A549 (cell line): ENCODE data around the gene SLC6A5. TPM values are rescaled to one million over a fixed set of nuclear protein-coding genes. Genes with fewer than 3 reads are reported as not detected.

Experiments
- ATAC-seq, 2 experiments: fragments of 200-7000 bp in 1 of 2; fragments of >200 bp in 1 of 2; cut with Nextera tagmentation in 1 of 2; cut with Tn5 transposase in 1 of 2; 3 replicates each; pipeline versions ENCODE4 v1.8.0 to v1.9.1; 2018 to 2020; ENCODE audit warnings: mild to moderate bottlenecking in 1 of 2, moderate library complexity in 1 of 2
- CTCF ChIA-PET: fragments of 300-600 bp; sonication (Branson Sonifier 250); formaldehyde crosslinking; extraction: SDS; loops from one replicate; lab custom pipeline; 2021; ENCODE audit warnings: antibody characterized with exemption, inconsistent platforms; lab: Yijun Ruan, JAX
- POLR2A ChIA-PET: fragments of 350-600 bp; formaldehyde crosslinking; extraction: SDS; loops from one replicate; lab custom pipeline; 2021; ENCODE audit warnings: antibody characterized with exemption, inconsistent platforms; lab: Yijun Ruan, JAX
- DNase-seq, 2 experiments: peaks; one replicate each; pipeline versions ENCODE4 v3.0.0 to v3.0.0-alpha.2; 2011 to 2016; ENCODE audit warnings: low read depth in 1 of 2, low spot score in 1 of 2
- FAIRE-seq: peaks from 2 replicates; lab custom pipeline; 2011; peaks lifted over from hg19 to GRCh38; lab: Jason Lieb, UNC
- H3K27ac ChIP-seq, 2 experiments: fragments of >200 bp; sonication (Bioruptor Twin); formaldehyde crosslinking; 3 replicates each; pipeline ENCODE4 v1.5.1; 2016 to 2017
- H3K4me1 ChIP-seq: fragments of >200 bp; sonication (Bioruptor Twin); formaldehyde crosslinking; 3 replicates; pipeline ENCODE4 v1.6.1; 2016
- H3K4me2 ChIP-seq: fragments of >200 bp; sonication (Bioruptor Twin); formaldehyde crosslinking; 3 replicates; pipeline ENCODE4 v1.6.1; 2016
- H3K4me3 ChIP-seq: fragments of >200 bp; sonication (Bioruptor Twin); formaldehyde crosslinking; 3 replicates; pipeline ENCODE4 v1.5.1; 2016
- H3K9me3 ChIP-seq: fragments of >200 bp; sonication (Bioruptor Twin); formaldehyde crosslinking; 3 replicates; pipeline ENCODE4 v1.6.1; 2016
- CBX2 ChIP-seq: fragments of 200-600 bp; sonication (generic); IDR thresholded peaks from 2 replicates; pipeline ENCODE4 v1.6.1; 2016; ENCODE audit warnings: low read depth, mild to moderate bottlenecking, borderline replicate concordance
- CBX8 ChIP-seq: fragments of 200-600 bp; sonication (generic); IDR thresholded peaks from 2 replicates; pipeline ENCODE4 v1.6.1; 2016
- CHD2 ChIP-seq: fragments of 150-350 bp; IDR thresholded peaks from 2 replicates; pipeline ENCODE4 v1.6.1; 2014; ENCODE audit warnings: low read length; ENCODE audit not compliant: partially characterized antibody
- EHMT2 ChIP-seq: fragments of 200-600 bp; sonication (generic); IDR thresholded peaks from 2 replicates; pipeline ENCODE4 v1.6.1; 2016; ENCODE audit warnings: antibody characterized with exemption, low read depth, mild to moderate bottlenecking, moderate library complexity
- EP300 ChIP-seq, 2 experiments: fragments of >200 bp; sonication (Bioruptor Twin); formaldehyde crosslinking; IDR thresholded peaks; 2 replicates in 1 of 2; 3 replicates in 1 of 2; pipeline ENCODE4 v1.6.1; 2016 to 2017
- FOSL2 ChIP-seq, 2 experiments: fragments of 450-650 bp in 1 of 2; fragments of >200 bp in 1 of 2; sonication (Bioruptor Twin) in 1 of 2; formaldehyde crosslinking; IDR thresholded peaks; 2 replicates each; pipeline versions ENCODE4 v1.5.0 to v1.6.1; 2016 to 2020; ENCODE audit warnings: mild to moderate bottlenecking in 1 of 2, moderate library complexity in 1 of 2
- GATA3 ChIP-seq: IDR thresholded peaks from 2 replicates; pipeline ENCODE4 v1.6.1; 2012; ENCODE audit warnings: borderline replicate concordance
- HEYL ChIP-seq: fragments of 250-450 bp; sonication (Bioruptor Pico); IDR thresholded peaks from 2 replicates; pipeline ENCODE4 v1.8.0; 2021; ENCODE audit warnings: mild to moderate bottlenecking, moderate library complexity
- JUN ChIP-seq, 2 experiments: fragments of >200 bp; sonication (Bioruptor Twin); formaldehyde crosslinking; IDR thresholded peaks; 2 replicates in 1 of 2; 3 replicates in 1 of 2; pipeline ENCODE4 v1.6.1; 2016 to 2017
- KDM5A ChIP-seq: fragments of 200-600 bp; sonication (generic); IDR thresholded peaks from 2 replicates; pipeline ENCODE4 v1.6.1; 2016; ENCODE audit warnings: antibody characterized with exemption, mild to moderate bottlenecking
- MAFK ChIP-seq: fragments of 450-650 bp; IDR thresholded peaks from 2 replicates; pipeline ENCODE4 v1.6.1; 2014; ENCODE audit not compliant: partially characterized antibody
- MAZ ChIP-seq: fragments of 150-350 bp; IDR thresholded peaks from 2 replicates; pipeline ENCODE4 v1.6.1; 2014; ENCODE audit warnings: antibody characterized with exemption, low read depth, low read length, borderline replicate concordance
- NPAS2 ChIP-seq: fragments of 250-450 bp; sonication (Bioruptor Pico); IDR thresholded peaks from 2 replicates; pipeline ENCODE4 v1.8.0; 2022; ENCODE audit warnings: mild to moderate bottlenecking, moderate library complexity, borderline replicate concordance
- PHF8 ChIP-seq: fragments of 200-600 bp; sonication (generic); IDR thresholded peaks from 2 replicates; pipeline ENCODE4 v1.6.1; 2016; ENCODE audit warnings: low read depth, mild to moderate bottlenecking, antibody characterized with exemption, moderate library complexity, borderline replicate concordance
- POLR2AphosphoS2 ChIP-seq: conservative IDR thresholded peaks from 2 replicates; pipeline ENCODE4 v1.6.1; 2012; ENCODE audit warnings: low read length, improper control_type of control experiment, inconsistent platforms
- RFX5 ChIP-seq: fragments of 450-650 bp; IDR thresholded peaks from 2 replicates; pipeline ENCODE4 v1.7.1; 2014; ENCODE audit warnings: antibody characterized with exemption, mild to moderate bottlenecking, moderate library complexity
- SREBF2 ChIP-seq: fragments of 450-650 bp; IDR thresholded peaks from 2 replicates; pipeline ENCODE4 v1.6.1; 2014; ENCODE audit warnings: mild to moderate bottlenecking, moderate library complexity
- TFCP2L1 ChIP-seq: fragments of 250-450 bp; sonication (Bioruptor Pico); IDR thresholded peaks from 2 replicates; pipeline ENCODE4 v1.5.0; 2021; ENCODE audit warnings: mild to moderate bottlenecking
- ZFP36 ChIP-seq: fragments of 450-650 bp; IDR thresholded peaks from 2 replicates; pipeline ENCODE4 v1.6.1; 2014; ENCODE audit warnings: borderline replicate concordance; ENCODE audit not compliant: partially characterized antibody
- ZNF302 ChIP-seq: fragments of 250-450 bp; sonication (Bioruptor Pico); IDR thresholded peaks from 2 replicates; pipeline ENCODE4 v1.9.0; 2021; ENCODE audit warnings: inconsistent platforms, mild to moderate bottlenecking, moderate library complexity
- WGBS: methylation state at CpG from one replicate; pipeline ENCODE4 v1.1.6; 2017; ENCODE audit errors: missing lambda C conversion rate; 5-methylcytosine and 5-hydroxymethylcytosine counted together
- polyA plus RNA-seq, 4 experiments: library from polyadenylated mRNA; depleted of rRNA in 3 of 4; stranded (reverse); fragments of >200 nt; fragmentation: RNase III in 1 of 4; extraction: RNeasy Plus Mini Kit Qiagen cat#74134 plus additional on column Dnase treatment in 1 of 4; gene quantifications; 2 replicates in 3 of 4; 3 replicates in 1 of 4; pipeline ENCODE4 v1.2.3, GENCODE V29; 2011 to 2017
- TF ChIP-seq, protein P1 (sequence below): fragments of 250-450 bp; sonication (Bioruptor Pico); IDR thresholded peaks from 2 replicates; pipeline ENCODE4 v1.5.0; 2020; ENCODE audit warnings: low read depth, mild to moderate bottlenecking, moderate library complexity
- TF ChIP-seq, protein P2 (sequence below): fragments of >200 bp; sonication (Bioruptor Twin); formaldehyde crosslinking; IDR thresholded peaks from 3 replicates; pipeline ENCODE4 v1.6.1; 2016
- TF ChIP-seq, protein P3 (sequence below): IDR thresholded peaks from 2 replicates; pipeline ENCODE4 v1.6.1; 2012; ENCODE audit warnings: low read depth, borderline replicate concordance
- TF ChIP-seq, protein P4 (sequence below): fragments of 250-450 bp; sonication (Bioruptor Pico); IDR thresholded peaks from 2 replicates; pipeline ENCODE4 v1.5.0; 2021; ENCODE audit warnings: mild to moderate bottlenecking, moderate library complexity, borderline replicate concordance
- TF ChIP-seq, protein P5 (sequence below): fragments of 450-650 bp; IDR thresholded peaks from 2 replicates; pipeline ENCODE4 v1.6.1; 2014; ENCODE audit warnings: antibody characterized with exemption

The SLC6A5 gene
- polyA plus RNA-seq, 2 of the 4 experiments (the other 2 are of a cell fraction): not detected

DNA sequence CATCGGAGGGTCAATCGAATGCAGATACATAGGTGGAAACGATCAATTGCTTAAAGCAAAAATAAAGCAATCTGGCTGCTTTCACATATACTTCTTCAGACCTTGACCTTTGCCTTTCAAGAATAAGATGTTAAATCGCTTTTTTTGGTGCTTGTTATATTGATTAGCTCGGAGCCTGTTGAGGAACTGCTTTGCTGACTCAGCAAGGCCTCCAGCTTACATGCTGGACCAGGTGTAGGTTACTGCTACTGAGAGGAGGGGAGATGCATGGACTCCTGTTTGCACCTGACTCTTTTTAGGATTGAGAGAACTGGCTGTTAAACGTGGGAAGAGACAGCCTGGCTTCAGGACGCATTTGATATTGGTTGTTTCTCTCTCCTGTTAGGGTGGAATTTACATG, 38.7 kb downstream of the SLC6A5 start:
- WGBS: 31% methylated on average over 7 of the region's 7 CpGs
- Histone ChIP-seq H3K4me2 (no peak overlapping the region), H3K4me3 (no peak overlapping the region), H3K9me3 (no peaks in the 10 kb centered on the region), H3K4me1 (no peaks in the 10 kb centered on the region), H3K27ac (no peak overlapping the region)
- TF ChIP-seq MAFK (peak; percentile 88), EP300 (IDR thresholded peaks at IDR 0.05) (no peak)
- CTCF ChIA-PET: interaction anchor here (1.2 to 3.1 kb wide), 4 partner anchors 10 to 28 kb away, joined by 3 to 12 read pairs (median 4); no protein-coding TSS in a partner anchor
- ATAC-seq: no peak
- DNase-seq: no peak
- POLR2A ChIA-PET: no interaction called here
- no peak for FAIRE-seq

DNA sequence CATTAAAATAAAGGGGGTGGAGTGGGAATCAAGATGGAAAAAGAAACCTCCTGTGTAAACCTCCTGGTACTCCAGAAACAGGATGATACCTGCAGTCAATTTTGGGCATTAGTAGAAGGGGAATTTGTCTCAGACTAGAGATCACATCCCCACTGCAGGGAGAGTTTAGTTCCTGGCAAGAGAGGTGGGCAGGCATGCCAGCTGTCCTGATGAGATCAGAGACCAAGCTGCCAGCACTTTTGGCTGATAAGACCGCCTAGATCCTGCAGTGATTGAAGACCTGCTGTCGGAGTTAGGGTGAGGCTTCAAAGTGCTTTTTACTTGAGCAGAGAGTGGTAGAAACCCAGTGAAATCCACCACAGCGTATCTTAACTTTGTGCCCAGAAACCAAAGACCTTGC, 40.3 kb downstream of the SLC6A5 start:
- ChIA-PET CTCF (interaction anchor here (1.2 to 3.1 kb wide), 2 partner anchors 8 to 14 kb away, joined by 3 to 12 read pairs; no protein-coding TSS in a partner anchor), POLR2A (no interaction called here)
- TF ChIP-seq, protein P1, sequence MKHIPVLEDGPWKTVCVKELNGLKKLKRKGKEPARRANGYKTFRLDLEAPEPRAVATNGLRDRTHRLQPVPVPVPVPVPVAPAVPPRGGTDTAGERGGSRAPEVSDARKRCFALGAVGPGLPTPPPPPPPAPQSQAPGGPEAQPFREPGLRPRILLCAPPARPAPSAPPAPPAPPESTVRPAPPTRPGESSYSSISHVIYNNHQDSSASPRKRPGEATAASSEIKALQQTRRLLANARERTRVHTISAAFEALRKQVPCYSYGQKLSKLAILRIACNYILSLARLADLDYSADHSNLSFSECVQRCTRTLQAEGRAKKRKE: no peak
- TF ChIP-seq PHF8 (no peak), JUN (IDR thresholded peaks at IDR 0.05) (no peak), MAZ (no peak), SREBF2 (no peak), GATA3 (no peak), EP300 (IDR thresholded peaks at IDR 0.05) (no peak), CHD2 (no peak), RFX5 (no peak)
- TF ChIP-seq, protein P2, sequence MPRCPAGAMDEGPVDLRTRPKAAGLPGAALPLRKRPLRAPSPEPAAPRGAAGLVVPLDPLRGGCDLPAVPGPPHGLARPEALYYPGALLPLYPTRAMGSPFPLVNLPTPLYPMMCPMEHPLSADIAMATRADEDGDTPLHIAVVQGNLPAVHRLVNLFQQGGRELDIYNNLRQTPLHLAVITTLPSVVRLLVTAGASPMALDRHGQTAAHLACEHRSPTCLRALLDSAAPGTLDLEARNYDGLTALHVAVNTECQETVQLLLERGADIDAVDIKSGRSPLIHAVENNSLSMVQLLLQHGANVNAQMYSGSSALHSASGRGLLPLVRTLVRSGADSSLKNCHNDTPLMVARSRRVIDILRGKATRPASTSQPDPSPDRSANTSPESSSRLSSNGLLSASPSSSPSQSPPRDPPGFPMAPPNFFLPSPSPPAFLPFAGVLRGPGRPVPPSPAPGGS: no peak
- DNase-seq (no peak), ATAC-seq (no peak), FAIRE-seq (no peak)
- Histone ChIP-seq H3K9me3 (no peaks in the 10 kb centered on the region), H3K4me3 (no peak overlapping the region), H3K4me1 (no peaks in the 10 kb centered on the region), H3K27ac (no peak overlapping the region), H3K4me2 (no peak overlapping the region)
- 18% methylated on average over 3 of the region's 3 CpGs for WGBS

DNA sequence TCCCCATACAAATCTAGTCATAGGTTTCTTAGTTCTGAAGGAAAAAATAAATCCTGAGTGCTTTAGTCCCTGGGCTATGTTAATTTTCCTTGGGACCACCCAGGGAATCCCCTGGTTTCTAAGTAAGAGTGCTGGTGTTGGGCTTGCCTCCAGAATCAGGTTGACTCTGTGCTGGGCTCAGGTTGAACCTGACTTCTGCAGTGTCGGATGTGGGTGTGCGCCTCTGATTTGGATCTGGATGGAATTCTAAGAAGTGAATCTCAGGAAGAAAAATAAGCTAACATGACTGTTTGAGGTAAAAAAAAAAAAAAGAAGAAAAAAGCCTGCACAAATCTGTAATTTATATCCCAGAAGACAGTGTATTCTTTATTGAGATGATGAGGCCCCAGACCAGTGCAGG, 41.0 kb downstream of the SLC6A5 start:
- DNase-seq: no peak
- Histone ChIP-seq H3K4me1 (no peaks in the 10 kb centered on the region), H3K27ac (no peak overlapping the region), H3K4me2 (no peak overlapping the region), H3K9me3 (no peaks in the 10 kb centered on the region), H3K4me3 (no peak overlapping the region)
- CTCF ChIA-PET: interaction anchor here (3.1 kb wide), 1 partner anchor 8 kb away, joined by 12 read pairs; no protein-coding TSS in a partner anchor
- 69% methylated on average over 2 of the region's 2 CpGs for WGBS
- POLR2A ChIA-PET: no interaction called here
- FAIRE-seq: no peak
- ATAC-seq: no peak
- TF ChIP-seq MAZ (no peak), ZNF302 (CRISPR knock-in tag) (no peak), ZFP36 (no peak), CBX8 (no peak), POLR2AphosphoS2 (no peak), EHMT2 (no peak), TFCP2L1 (CRISPR knock-in tag) (no peak), CBX2 (no peak), KDM5A (no peak), GATA3 (no peak), NPAS2 (CRISPR knock-in tag) (no peak), HEYL (no peak), EP300 (IDR thresholded peaks at IDR 0.05) (no peak), FOSL2 (IDR thresholded peaks at IDR 0.05) (no peak), FOSL2 (CRISPR knock-in tag; IDR thresholded peaks at IDR 0.05) (no peak)
- TF ChIP-seq, protein P3, sequence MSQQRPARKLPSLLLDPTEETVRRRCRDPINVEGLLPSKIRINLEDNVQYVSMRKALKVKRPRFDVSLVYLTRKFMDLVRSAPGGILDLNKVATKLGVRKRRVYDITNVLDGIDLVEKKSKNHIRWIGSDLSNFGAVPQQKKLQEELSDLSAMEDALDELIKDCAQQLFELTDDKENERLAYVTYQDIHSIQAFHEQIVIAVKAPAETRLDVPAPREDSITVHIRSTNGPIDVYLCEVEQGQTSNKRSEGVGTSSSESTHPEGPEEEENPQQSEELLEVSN: no peak
- TF ChIP-seq, protein P4, sequence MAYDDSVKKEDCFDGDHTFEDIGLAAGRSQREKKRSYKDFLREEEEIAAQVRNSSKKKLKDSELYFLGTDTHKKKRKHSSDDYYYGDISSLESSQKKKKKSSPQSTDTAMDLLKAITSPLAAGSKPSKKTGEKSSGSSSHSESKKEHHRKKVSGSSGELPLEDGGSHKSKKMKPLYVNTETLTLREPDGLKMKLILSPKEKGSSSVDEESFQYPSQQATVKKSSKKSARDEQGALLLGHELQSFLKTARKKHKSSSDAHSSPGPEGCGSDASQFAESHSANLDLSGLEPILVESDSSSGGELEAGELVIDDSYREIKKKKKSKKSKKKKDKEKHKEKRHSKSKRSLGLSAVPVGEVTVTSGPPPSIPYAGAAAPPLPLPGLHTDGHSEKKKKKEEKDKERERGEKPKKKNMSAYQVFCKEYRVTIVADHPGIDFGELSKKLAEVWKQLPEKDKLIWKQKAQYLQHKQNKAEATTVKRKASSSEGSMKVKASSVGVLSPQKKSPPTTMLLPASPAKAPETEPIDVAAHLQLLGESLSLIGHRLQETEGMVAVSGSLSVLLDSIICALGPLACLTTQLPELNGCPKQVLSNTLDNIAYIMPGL: no peak
- TF ChIP-seq, protein P5, sequence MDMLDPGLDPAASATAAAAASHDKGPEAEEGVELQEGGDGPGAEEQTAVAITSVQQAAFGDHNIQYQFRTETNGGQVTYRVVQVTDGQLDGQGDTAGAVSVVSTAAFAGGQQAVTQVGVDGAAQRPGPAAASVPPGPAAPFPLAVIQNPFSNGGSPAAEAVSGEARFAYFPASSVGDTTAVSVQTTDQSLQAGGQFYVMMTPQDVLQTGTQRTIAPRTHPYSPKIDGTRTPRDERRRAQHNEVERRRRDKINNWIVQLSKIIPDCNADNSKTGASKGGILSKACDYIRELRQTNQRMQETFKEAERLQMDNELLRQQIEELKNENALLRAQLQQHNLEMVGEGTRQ: no peak
